Measurements from ENCODE around the gene NOTCH1. TPM values are rescaled to one million over a fixed set of nuclear protein-coding genes. Genes with fewer than 3 reads are reported as not detected.
A peak's percentile ranks its signal among the peaks of the same experiment; 100 is the strongest.

NOTCH1 gene
- total RNA-seq, 4 donors from 2014 or later, result 19.6 to 35.4 (median 23.2) TPM

- peak overlapping the region in 1 of 3 donors; percentile 12 for H3K27ac ChIP-seq
These were observed 11.5 kb downstream of the NOTCH1 start for GRCh38 chr9:136534366-136534765.

GRCh38 chr9:136533775-136534157 lies 12.1 kb downstream of the NOTCH1 start:
- no peak overlapping the region for H3K4me3 ChIP-seq (replicated peaks in 1 of 3)
- WGBS, 2 donors, result 65 to 69% methylated on average over 6 to 21 of the region's 22 CpGs
- H3K27ac ChIP-seq, result peak overlapping the region in 1 of 3 donors; percentile 23
- peaks cover 4 to 67% of the 10 kb centered on the region in 2 donors for H3K4me1 ChIP-seq
- no peaks in the 10 kb centered on the region for H3K9me3 ChIP-seq
- no peaks in the 10 kb centered on the region for H3K27me3 ChIP-seq
- intact Hi-C loops (cut with DNase I), result no loop called here
- no peaks in the 10 kb centered on the region for H3K36me3 ChIP-seq
- no peak for DNase-seq
- TF ChIP-seq CTCF (IDR thresholded peaks at IDR 0.05) (no peak), POLR2A (IDR thresholded peaks at IDR 0.05) (no peak)

More at GRCh38 chr9:136534366-136534765, 11.5 kb downstream of the NOTCH1 start:
- peaks cover 4 to 67% of the 10 kb centered on the region in 2 donors for H3K4me1 ChIP-seq
- H3K4me3 ChIP-seq (replicated peaks in 1 of 3), result no peak overlapping the region
- no peak for TF ChIP-seq POLR2A (IDR thresholded peaks at IDR 0.05)
- TF ChIP-seq CTCF (IDR thresholded peaks at IDR 0.05), result no peak
- no peaks in the 10 kb centered on the region for H3K36me3 ChIP-seq
- no peak for DNase-seq
- intact Hi-C loops (cut with DNase I), result no loop called here
- 81 to 94% methylated on average over 8 to 13 of the region's 18 CpGs for WGBS, 2 donors
- H3K9me3 ChIP-seq, result no peaks in the 10 kb centered on the region
- H3K27me3 ChIP-seq, result no peaks in the 10 kb centered on the region

DNA sequence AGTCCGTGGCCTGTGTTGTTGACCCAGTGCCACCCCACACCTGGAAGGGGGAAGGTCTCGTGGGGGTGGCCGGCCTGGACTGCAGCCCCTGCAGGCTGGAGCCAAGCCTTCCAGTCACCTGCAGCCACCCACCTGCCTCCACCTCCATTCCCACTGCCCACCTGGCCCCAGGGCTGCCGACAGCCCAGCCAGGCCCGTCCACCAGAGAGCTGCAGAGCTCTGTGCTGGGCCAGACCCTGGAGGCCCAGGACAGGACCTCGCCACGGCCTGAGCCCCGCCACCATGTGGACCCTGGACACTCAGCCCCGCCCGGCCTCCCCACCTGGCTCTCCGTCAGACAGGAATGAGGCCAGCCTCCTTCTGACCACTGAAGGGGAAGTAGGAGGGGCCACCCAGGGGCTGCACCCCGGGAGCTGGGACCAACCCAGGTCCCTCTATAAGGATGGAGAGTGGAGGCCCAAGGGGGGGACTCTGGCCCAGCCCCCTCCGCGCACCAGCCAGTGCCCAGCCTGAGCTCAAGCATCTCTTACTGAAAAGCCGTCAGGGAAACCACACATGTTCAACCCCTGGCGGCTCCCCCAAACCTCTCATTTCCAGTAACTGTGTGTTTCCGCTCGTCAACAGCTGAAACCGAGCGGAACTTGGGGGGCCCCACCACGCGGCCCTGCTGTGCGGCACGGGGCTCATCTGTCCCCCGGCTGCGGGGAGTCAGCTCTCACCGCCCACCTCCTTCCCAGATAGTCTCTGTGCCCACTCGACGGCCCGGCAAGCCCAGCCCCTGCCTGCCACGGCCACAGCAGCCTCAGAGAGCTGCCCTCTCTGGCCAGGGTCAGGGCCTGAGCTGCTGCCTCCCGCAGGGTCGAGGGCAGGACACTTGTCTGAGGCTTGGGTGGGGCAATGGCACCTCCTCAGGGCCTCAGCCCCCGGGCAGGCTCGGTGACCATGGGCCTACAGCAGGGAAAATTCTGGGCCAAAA lies 12.8 kb downstream of the NOTCH1 start:
- intact Hi-C loops (cut with DNase I), result no loop called here
- peak overlapping the region in 1 of 3 donors; percentile 23 for H3K27ac ChIP-seq
- no peaks in the 10 kb centered on the region for H3K27me3 ChIP-seq
- peaks cover 7 to 66% of the 10 kb centered on the region in 2 donors for H3K4me1 ChIP-seq
- no peak for DNase-seq
- WGBS, 2 donors, result 68 to 75% methylated on average over 11 to 26 of the region's 35 CpGs
- H3K4me3 ChIP-seq (replicated peaks in 1 of 3), result no peak overlapping the region
- TF ChIP-seq CTCF (IDR thresholded peaks at IDR 0.05), result no peak
- no peak for TF ChIP-seq POLR2A (IDR thresholded peaks at IDR 0.05)
- no peaks in the 10 kb centered on the region for H3K9me3 ChIP-seq
- H3K36me3 ChIP-seq, result no peaks in the 10 kb centered on the region

GRCh38 chr9:136531904-136532798 lies 13.7 kb downstream of the NOTCH1 start:
- Histone ChIP-seq H3K27me3 (no peaks in the 10 kb centered on the region), H3K9me3 (no peaks in the 10 kb centered on the region), H3K4me1 (peaks cover 7 to 57% of the 10 kb centered on the region in 2 donors), H3K36me3 (no peaks in the 10 kb centered on the region), H3K4me3 (replicated peaks in 1 of 3) (no peak overlapping the region), H3K27ac (peak overlapping the region in 1 of 3 donors; percentile 38)
- no peak for DNase-seq
- TF ChIP-seq POLR2A (IDR thresholded peaks at IDR 0.05) (no peak), CTCF (IDR thresholded peaks at IDR 0.05) (no peak)
- WGBS, 2 donors, result 84 to 92% methylated on average over 21 to 38 of the region's 39 CpGs
- intact Hi-C loops (cut with DNase I), result no loop called here

Measured in thyroid gland (tissue), 4 donors.